Stimulated activated effector memory CD8-positive, alpha-beta T cell treated with anti-CD3 and anti-CD28 coated beads, Interleukin-12 subunit alpha, Interleukin-12 subunit beta, amount 100 ng/mL, for 72 hours (primary cell): ENCODE measurements around the gene IPPK.

Source experiments
- ATAC-seq: fragments of 150-1000 bp; cut with Tn5 transposase; 2 replicates; pipeline ENCODE4 v1.10.0; 2021
- DNase-seq, 2 donors: peaks; one replicate each; pipeline ENCODE4 v3.0.0; 2021 to 2022; ENCODE audit warnings: low spot score in 2 of 2
- H3K27ac Mint-ChIP-seq: one replicate; pipeline ENCODE4 v1.8.0; 2022; ENCODE audit warnings: mild to moderate bottlenecking, mixed read lengths
- H3K36me3 Mint-ChIP-seq: one replicate; pipeline ENCODE4 v1.8.0; 2022; ENCODE audit warnings: mild to moderate bottlenecking, mixed read lengths
- H3K4me1 Mint-ChIP-seq: one replicate; pipeline ENCODE4 v1.8.0; 2022; ENCODE audit warnings: mixed read lengths
- H3K4me3 Mint-ChIP-seq: one replicate; pipeline ENCODE4 v1.8.0; 2022; ENCODE audit warnings: mild to moderate bottlenecking, mixed read lengths
- H3K9me3 Mint-ChIP-seq: one replicate; pipeline ENCODE4 v1.8.0; 2022; ENCODE audit warnings: mixed read lengths

The IPPK gene, protein sequence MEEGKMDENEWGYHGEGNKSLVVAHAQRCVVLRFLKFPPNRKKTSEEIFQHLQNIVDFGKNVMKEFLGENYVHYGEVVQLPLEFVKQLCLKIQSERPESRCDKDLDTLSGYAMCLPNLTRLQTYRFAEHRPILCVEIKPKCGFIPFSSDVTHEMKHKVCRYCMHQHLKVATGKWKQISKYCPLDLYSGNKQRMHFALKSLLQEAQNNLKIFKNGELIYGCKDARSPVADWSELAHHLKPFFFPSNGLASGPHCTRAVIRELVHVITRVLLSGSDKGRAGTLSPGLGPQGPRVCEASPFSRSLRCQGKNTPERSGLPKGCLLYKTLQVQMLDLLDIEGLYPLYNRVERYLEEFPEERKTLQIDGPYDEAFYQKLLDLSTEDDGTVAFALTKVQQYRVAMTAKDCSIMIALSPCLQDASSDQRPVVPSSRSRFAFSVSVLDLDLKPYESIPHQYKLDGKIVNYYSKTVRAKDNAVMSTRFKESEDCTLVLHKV

DNA sequence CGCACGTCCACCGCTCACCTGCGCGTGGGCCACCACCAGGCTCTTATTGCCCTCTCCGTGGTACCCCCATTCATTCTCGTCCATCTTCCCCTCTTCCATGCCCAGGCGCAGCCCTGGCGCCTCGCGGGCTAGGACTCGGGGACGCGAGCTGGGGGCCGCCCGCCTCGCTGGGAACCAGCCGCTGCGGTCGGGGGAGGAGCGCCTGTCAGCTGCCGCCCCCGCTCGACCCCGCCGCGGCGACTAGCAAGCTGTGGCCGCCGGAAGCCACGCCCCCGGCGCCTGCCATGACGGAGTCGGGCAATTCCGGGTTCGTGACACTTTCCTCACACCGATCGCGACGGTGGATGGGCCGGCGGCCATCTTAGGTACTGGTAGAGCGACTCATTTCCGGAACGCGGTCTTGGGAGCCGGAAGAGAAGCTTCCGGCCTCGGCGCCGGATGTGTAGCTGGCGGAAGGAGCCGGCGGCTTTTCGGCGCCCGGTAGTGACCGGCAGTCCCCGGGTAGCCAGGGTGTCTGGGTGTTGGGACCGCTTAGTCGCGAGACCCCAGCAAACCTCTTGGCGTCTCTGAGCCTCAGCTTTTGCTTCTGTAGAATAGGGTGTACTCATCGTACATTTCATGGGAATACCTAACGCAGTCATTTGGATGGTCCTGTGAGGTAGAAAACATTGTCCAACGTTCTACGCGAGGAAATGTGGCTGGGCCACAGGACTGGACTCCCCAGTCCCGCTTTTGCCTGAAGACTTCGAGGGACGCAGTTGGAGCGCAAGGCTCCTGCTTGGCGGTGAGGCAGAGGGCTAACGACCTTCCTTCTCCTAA lies at the start of gene IPPK:
IPPK (minus strand) TSS at position 242 of the 819 bp plus-strand sequence; CDS start at position 99, 143 bp downstream.
- H3K9me3 Mint-ChIP-seq: no peaks in the 10 kb centered on the region
- peaks cover 35% of the 10 kb centered on the region for H3K4me1 Mint-ChIP-seq
- H3K4me3 Mint-ChIP-seq: peak within 1 kb of the TSS; percentile 83
- ATAC-seq: peak; percentile 95
- H3K36me3 Mint-ChIP-seq: peaks cover 37% of the 10 kb centered on the region
- peak; percentile 95 to 99 for DNase-seq
- peak within 1 kb of the TSS; percentile 94 for H3K27ac Mint-ChIP-seq

DNA sequence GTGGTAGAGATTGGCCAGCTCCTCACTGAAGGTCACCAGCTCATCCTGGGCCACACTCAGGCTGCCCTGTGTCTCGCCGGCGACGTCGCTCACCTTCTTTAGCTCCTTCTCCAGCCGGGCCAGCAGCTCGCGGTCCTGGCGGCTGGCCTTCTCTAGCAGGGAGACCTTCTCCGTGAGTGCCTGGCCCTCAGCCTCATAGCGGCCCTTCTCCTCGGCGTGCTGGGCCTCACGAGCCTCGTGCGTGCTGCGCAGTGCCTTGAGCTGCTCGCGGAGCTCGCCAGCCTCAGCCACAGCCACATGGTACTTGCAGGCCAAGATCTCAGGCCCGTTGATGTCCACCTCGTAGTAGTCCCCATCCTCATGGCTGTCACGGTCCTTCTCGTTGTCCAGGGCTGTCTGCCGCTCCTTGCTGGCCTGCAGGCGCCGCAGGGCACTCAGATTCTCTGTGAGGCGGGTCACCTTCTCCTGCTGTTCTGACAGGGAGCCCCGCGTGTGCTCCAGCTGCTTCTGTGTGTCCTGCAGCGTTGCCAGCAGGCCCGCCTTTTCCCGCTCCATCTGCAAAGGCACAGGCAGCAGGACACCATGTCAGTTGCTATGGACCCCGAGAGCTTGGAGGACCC lies 49.2 kb upstream of the IPPK start:
- no peaks in the 10 kb centered on the region for H3K9me3 Mint-ChIP-seq
- peaks cover 49% of the 10 kb centered on the region for H3K36me3 Mint-ChIP-seq
- peaks cover 8% of the 10 kb centered on the region for H3K4me1 Mint-ChIP-seq
- ATAC-seq (no peak), DNase-seq (no peak)
- no peak overlapping the region for H3K27ac Mint-ChIP-seq
- no peak overlapping the region for H3K4me3 Mint-ChIP-seq

DNA sequence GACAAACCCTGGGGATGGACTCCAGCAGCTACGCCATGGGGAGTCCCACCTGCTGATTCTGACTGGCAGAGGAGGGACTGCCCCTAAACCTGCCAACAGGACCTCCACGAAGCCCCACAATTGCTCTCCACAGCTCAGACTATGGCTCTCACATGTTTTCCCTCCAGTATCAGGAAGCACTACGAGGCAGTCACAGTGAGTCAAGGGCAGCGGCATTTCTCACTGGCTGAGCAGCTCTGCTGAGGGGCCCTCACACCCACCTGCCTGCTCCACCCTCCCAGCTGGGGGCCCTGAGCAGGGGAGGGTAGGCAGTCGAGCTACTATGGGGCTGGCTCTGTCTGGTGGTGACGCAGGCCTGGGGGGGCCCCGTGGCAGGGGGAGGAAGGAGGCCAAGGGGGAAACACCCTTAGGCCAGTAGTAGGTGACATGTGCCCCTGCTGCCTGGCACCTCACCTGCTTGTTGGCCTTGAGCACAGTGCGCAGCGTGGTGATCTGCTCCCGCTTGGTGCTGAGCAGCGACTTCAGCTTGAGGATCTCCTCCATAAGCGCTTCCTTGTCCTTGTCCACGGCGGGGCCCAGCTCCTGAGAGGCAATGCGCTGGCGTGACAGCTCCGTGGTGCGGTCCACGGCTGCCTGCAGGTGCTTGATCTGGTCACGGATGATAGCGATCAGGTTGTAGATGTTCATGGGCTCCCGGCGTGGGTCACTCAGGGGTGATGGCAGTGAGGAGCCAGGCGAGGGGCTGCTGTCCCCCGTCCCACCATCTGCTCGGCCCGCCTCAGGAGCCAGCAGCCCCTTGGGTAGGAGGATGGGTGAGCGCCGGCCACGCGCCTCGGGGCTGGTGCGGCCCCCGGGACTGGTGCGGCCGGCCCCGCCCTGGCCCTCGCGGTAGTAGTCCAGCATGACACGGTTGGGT lies 48.4 kb upstream of the IPPK start:
- H3K36me3 Mint-ChIP-seq: peaks cover 56% of the 10 kb centered on the region
- H3K4me3 Mint-ChIP-seq: no peak overlapping the region
- H3K27ac Mint-ChIP-seq: no peak overlapping the region
- no peak for ATAC-seq
- no peaks in the 10 kb centered on the region for H3K9me3 Mint-ChIP-seq
- peak in 1 of 2 donors; percentile 46 for DNase-seq
- peaks cover 12% of the 10 kb centered on the region for H3K4me1 Mint-ChIP-seq

DNA sequence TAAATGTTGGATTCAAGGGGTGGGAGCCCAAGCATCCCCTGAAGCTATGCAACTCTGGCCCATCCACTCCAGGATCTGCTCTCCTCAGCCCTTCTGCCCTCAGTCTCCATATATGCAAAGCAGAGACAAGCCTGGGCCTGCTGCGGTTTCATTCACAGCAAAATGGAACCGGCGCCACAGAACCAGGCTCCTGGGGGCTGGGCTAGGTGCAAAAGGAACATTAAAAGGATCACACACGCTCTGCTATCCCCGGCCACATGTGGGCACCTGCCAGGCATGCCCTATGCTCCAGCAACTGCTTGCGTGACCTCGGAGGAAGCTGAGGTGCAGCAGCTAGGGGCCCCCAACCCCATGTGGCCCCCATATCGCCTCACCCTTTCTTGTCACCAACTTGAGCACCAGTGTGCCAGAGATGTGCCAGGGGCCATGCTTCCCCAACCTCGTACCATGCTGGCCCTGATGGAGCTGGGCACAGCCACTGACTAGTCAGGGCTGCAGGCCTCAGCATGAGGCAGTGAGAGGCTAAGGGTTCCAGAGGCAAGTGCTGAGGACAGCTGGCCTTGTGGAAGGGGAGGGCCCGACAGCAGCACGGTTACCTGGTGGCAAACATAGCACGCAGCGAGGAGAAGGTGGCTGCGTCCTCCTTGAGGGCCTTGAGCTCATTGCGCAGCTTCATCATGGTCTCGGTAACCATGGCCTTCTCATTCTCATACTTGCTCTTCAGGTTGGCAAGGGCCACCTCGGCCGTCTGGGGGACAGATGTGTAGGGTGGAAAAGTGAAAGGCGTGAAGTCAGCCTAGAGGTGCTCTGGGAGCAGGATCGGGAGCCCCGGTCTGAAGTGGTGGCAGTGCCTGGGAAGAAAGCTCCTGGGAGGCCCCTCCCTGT lies 47.5 kb upstream of the IPPK start:
- peak in 1 of 2 donors; percentile 47 for DNase-seq
- peaks cover 21% of the 10 kb centered on the region for H3K4me1 Mint-ChIP-seq
- no peak overlapping the region for H3K27ac Mint-ChIP-seq
- ATAC-seq: no peak
- peaks cover 60% of the 10 kb centered on the region for H3K36me3 Mint-ChIP-seq
- no peak overlapping the region for H3K4me3 Mint-ChIP-seq
- no peaks in the 10 kb centered on the region for H3K9me3 Mint-ChIP-seq

DNA sequence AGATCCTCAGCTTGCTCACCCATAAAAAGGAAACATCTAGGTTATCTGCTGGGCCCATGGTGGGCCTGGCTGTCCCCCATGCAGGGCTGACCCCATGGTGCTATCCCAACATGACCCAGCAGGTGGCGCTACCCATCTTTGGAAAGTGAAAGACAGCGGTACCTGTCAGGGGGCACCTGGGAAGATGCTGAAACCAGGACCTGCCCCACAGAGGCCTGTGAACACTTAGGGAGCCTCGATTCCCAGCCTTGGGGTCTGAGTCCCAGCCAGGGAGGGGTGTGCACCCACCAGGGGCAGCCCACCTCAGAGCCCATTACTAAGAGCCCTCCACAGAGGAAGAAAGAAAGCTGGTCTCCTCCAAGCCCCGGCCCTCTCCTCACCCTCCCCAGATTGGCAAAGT lies 46.6 kb upstream of the IPPK start:
- H3K4me3 Mint-ChIP-seq: no peak overlapping the region
- DNase-seq (peak; percentile 83 to 96), ATAC-seq (peak; percentile 66)
- H3K9me3 Mint-ChIP-seq: no peaks in the 10 kb centered on the region
- peak overlapping the region; percentile 34 for H3K27ac Mint-ChIP-seq
- H3K36me3 Mint-ChIP-seq: peaks cover 59% of the 10 kb centered on the region
- H3K4me1 Mint-ChIP-seq: peaks cover 30% of the 10 kb centered on the region

DNA sequence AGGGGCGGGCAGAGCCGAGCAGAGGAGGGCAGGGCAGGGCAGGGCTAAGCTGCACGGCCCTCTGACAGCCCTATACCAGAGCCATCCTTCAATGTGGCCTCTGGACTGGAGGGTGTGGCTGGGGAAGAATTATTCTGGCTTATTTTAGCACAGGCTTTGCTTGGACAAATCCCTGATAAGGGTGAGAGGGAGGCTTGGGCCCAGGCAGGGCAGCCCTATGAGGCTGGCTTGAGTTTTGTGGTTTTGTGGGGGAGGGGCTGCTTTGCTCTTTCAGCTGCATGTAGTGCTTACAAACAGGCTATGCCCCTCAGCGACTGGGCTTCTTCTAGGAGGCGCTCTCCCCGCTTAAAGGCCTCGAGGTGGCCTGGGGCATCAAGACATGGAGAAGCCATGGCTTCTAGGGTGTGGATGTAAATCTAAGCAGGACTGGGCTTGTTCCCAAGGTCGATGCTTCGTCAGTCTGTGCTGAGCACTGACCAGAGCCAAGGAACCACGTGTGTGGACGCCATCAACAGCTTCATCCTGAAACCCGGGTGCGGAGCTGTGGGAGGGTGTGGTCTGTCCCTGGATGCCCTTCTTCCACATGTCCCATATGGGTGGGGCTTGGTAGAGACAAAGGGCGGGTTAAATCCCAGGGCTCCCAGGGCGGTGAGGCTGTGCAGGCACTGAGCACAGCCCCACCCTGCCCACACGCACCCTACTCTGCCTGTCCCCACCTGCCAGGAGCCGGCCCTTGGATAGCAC lies 45.7 kb upstream of the IPPK start:
- H3K4me1 Mint-ChIP-seq: peaks cover 36% of the 10 kb centered on the region
- H3K4me3 Mint-ChIP-seq: no peak overlapping the region
- no peaks in the 10 kb centered on the region for H3K9me3 Mint-ChIP-seq
- ATAC-seq (no peak), DNase-seq (no peak)
- peaks cover 55% of the 10 kb centered on the region for H3K36me3 Mint-ChIP-seq
- H3K27ac Mint-ChIP-seq: no peak overlapping the region

DNA sequence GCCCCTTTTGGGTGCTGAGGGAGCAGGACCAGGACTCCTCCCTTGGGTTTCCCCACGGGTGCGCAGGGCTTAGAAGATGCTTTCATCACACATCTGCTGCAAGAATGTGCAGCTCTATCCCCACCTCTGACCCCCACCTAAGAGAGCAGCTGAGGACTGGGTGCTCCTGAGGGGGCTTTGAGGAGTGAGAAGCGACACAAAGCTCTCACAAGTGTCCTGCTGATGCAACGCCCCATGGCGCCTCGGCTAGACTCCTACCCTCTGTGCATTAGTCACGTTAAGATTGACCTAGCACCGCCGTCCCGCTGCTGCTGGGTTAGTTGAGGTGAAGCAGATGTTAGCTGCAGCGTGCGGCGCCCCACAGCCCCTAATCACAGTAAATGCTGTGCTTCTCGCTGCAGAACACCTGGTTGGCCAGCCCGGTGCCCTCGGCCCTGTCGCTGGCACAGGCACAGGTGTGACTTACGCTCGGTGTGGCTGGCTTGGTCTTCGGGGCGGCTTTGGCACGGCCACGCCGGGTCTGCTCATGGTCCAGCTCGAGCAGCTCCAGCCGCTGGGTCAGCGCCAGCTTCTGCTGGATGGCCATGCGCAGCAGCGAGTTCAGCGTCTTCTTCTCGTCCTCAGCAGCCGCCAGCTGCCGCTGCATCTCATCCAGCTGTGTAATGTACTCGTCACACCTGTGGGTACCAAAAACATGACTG lies 45.0 kb upstream of the IPPK start:
- H3K4me1 Mint-ChIP-seq: peaks cover 36% of the 10 kb centered on the region
- H3K9me3 Mint-ChIP-seq: no peaks in the 10 kb centered on the region
- no peak overlapping the region for H3K4me3 Mint-ChIP-seq
- H3K27ac Mint-ChIP-seq: no peak overlapping the region
- H3K36me3 Mint-ChIP-seq: peaks cover 48% of the 10 kb centered on the region
- ATAC-seq (no peak), DNase-seq (peak in 1 of 2 donors; percentile 41)

DNA sequence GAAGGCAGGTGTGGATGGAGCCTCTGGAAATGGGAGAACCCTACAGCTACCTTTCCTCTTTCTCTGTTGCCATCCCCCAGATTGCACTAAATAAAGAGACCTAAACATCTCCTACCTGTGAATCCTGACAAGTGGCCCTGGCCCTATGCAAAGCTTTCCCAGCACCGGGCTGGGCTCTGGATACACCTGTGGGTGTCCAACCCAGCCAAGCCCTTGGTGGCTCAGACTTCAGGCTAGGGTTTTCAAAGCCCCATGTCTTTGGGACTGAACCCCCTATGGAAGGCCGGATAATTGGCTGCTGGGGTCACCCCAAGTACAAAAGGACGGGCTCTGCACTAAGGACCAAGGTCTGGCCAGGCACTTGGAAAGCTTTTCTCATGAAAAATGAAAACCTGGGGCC lies 44.1 kb upstream of the IPPK start:
- DNase-seq (no peak), ATAC-seq (no peak)
- peaks cover 36% of the 10 kb centered on the region for H3K4me1 Mint-ChIP-seq
- no peak overlapping the region for H3K27ac Mint-ChIP-seq
- H3K9me3 Mint-ChIP-seq: no peaks in the 10 kb centered on the region
- peaks cover 47% of the 10 kb centered on the region for H3K36me3 Mint-ChIP-seq
- no peak overlapping the region for H3K4me3 Mint-ChIP-seq

DNA sequence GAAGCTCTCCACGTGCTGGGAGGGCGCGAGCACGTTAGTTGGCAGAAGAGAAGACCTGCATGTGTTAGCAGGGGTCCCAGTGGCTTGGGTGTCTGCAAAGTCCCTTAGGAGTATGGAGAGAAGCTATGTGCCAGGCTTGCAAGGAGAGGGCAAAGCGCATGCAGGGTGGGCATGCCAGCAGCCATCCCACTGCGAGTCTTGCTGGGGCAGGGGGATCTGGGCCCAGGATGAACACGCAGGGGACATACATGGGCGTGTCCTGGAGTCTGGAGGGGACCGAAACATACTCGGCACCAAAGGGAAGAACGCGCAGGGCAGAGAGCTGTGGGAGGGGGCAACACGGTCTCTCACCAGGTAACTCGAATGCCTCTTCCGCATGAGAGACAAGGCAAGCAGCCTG lies 43.6 kb upstream of the IPPK start:
- ATAC-seq (no peak), DNase-seq (peak in 1 of 2 donors; percentile 41)
- peaks cover 36% of the 10 kb centered on the region for H3K4me1 Mint-ChIP-seq
- H3K4me3 Mint-ChIP-seq: no peak overlapping the region
- peaks cover 47% of the 10 kb centered on the region for H3K36me3 Mint-ChIP-seq
- no peak overlapping the region for H3K27ac Mint-ChIP-seq
- no peaks in the 10 kb centered on the region for H3K9me3 Mint-ChIP-seq

DNA sequence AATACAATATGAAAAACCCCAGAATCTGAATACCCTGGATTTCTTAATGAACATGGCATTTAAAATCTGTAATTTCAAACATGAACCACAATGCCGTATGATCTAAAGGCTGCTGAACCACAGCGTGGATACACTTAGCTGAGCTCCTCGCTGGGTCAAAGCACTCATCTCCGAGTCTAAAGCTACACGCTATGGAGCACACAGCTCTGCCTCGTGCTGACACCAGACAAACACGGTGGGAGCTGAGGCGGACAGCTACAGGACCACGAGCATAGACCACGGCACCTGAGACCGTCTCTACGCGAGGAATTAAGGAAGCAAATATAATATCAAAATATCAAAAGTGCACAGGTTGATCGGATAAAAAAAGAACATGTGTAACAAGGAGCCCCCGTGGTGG lies 42.8 kb upstream of the IPPK start:
- H3K36me3 Mint-ChIP-seq: peaks cover 46% of the 10 kb centered on the region
- no peaks in the 10 kb centered on the region for H3K9me3 Mint-ChIP-seq
- DNase-seq (peak in 1 of 2 donors; percentile 37), ATAC-seq (no peak)
- peak overlapping the region; percentile 55 for H3K4me3 Mint-ChIP-seq
- peaks cover 36% of the 10 kb centered on the region for H3K4me1 Mint-ChIP-seq
- H3K27ac Mint-ChIP-seq: peak overlapping the region; percentile 89

DNA sequence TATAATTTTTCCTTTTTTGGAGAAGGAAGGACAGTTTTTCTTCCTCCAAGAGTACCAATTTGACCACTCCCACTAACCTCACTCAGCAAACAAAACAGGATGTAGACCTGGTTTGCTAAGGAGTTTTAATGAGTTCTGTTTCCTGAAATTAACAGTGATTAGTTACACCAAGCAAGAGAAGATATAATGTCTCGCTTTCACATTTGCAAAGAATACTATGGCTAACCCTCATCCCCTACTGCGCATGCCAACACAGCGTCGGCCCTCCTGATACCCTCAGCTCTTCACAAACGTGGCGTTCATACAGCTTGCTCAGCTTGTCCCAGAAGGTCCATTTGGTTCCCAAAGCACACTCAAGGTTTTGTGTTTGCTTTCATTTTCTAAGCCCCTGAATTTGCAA lies 41.9 kb upstream of the IPPK start:
- Mint-ChIP-seq H3K9me3 (no peaks in the 10 kb centered on the region), H3K36me3 (peaks cover 44% of the 10 kb centered on the region), H3K4me1 (peaks cover 39% of the 10 kb centered on the region), H3K4me3 (peak overlapping the region; percentile 55), H3K27ac (peak overlapping the region; percentile 89)
- DNase-seq (no peak), ATAC-seq (peak; percentile 76)

DNA sequence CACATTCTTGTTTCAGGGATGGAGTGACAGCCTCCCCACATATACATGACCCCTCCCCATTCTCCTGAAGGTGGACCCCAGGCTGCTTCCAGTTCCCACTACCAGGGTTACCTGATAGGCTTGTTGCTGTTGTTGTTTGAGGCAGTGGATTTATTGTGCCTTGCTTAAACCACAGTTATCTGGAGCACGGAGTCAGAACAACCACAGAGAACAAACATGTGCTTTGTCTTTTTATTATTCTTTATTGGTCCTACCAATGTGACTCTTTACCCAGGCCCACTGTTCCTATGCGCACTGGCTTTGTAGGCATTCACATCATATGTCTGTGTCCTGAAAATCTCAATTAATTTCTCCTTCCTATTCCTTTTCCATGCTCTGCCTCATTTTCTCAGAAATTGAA lies 41.2 kb upstream of the IPPK start:
- H3K36me3 Mint-ChIP-seq: peaks cover 46% of the 10 kb centered on the region
- H3K4me1 Mint-ChIP-seq: peaks cover 41% of the 10 kb centered on the region
- ATAC-seq (no peak), DNase-seq (no peak)
- H3K27ac Mint-ChIP-seq: peak overlapping the region; percentile 89
- no peak overlapping the region for H3K4me3 Mint-ChIP-seq
- H3K9me3 Mint-ChIP-seq: no peaks in the 10 kb centered on the region

DNA sequence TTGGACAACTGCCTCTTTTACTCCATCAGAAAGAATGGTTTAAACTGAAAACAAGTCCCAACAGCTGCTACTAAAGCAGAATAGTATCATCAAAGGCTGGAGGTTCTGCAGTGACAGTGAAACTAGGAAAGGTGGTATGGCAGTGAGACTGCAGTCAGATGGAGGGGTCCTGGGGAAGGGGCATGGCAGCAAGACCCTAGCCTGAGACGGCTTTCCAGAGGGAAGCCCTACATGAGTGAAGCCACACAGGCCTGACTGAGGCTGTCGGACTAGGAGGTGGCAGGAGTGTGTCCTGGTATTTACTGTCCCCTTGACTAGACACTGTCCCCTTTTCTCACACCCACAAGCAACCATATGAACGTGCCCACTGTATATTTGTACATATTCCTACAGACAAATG lies 40.4 kb upstream of the IPPK start:
- peak overlapping the region; percentile 89 for H3K27ac Mint-ChIP-seq

More for the DNA sequence above, 40.4 kb upstream of the IPPK start:
- H3K4me3 Mint-ChIP-seq: no peak overlapping the region
- H3K36me3 Mint-ChIP-seq: peaks cover 46% of the 10 kb centered on the region
- H3K4me1 Mint-ChIP-seq: peaks cover 45% of the 10 kb centered on the region
- DNase-seq: no peak
- no peak for ATAC-seq
- H3K9me3 Mint-ChIP-seq: no peaks in the 10 kb centered on the region
